ENCODE data around the gene PPP2R5D. TPM values are rescaled to one million over a fixed set of nuclear protein-coding genes. Genes with fewer than 3 reads are reported as not detected.

Gene PPP2R5D
- total and polyA plus RNA-seq, 9 of the 15 experiments (the other 6 are each of a cell fraction or from before 2014, with no cell fraction given) = 1.3 to 96.1 (median 38.4) TPM

- TF ChIP-seq MNT (conservative IDR thresholded peaks at IDR 0.05) = peak; percentile 81 to 94; a peak in 3 of 4 replicates
- TF ChIP-seq RAD51 (IDR thresholded peaks at IDR 0.05; ENCODE audit: borderline replicate concordance, low read depth) = no peak
- TF ChIP-seq ZNF695 (CRISPR knock-in tag; IDR thresholded peaks at IDR 0.05) = no peak
- TF ChIP-seq GATA2 (CRISPR knock-in tag; IDR thresholded peaks at IDR 0.05) = peak; percentile 63; the same call in 1 of the 2 replicates
- peak; percentile 32; the same call in 1 of the 2 replicates for TF ChIP-seq ZBTB7A (IDR thresholded peaks at IDR 0.05; ENCODE audit: borderline replicate concordance, control insufficient read depth, low read depth, low read length)
- no peak for TF ChIP-seq NCOA2 (IDR thresholded peaks at IDR 0.05; ENCODE audit: partially characterized antibody in 2 of 2)
- 0 out of 2 replicates have a peak, but pooled peaks have one; percentile 15 for TF ChIP-seq ELF4 (CRISPR knock-in tag; IDR thresholded peaks at IDR 0.05)
- no peak for TF ChIP-seq BMI1 (IDR thresholded peaks at IDR 0.05; ENCODE audit: low read length)
- peak; percentile 38; the same call in 1 of the 2 replicates for TF ChIP-seq CXXC5 (CRISPR knock-in tag; IDR thresholded peaks at IDR 0.05)
- TF ChIP-seq DLX4 (CRISPR knock-in tag; IDR thresholded peaks at IDR 0.05) = no peak
- TF ChIP-seq DPF2 (IDR thresholded peaks at IDR 0.05) = 0 out of 2 replicates have a peak, but pooled peaks have one; percentile 40
- TF ChIP-seq ZNF184 (CRISPR knock-in tag; IDR thresholded peaks at IDR 0.05) = no peak
- peak; percentile 32; the same call in 1 of the 2 replicates for TF ChIP-seq NR2C1 (IDR thresholded peaks at IDR 0.05)
- no peak for TF ChIP-seq NR2C1 (tag; IDR thresholded peaks at IDR 0.05)
- TF ChIP-seq YY1 (IDR thresholded peaks at IDR 0.05; ENCODE audit: borderline replicate concordance in 1 of 3, control insufficient read depth in 1 of 3, extremely low read depth in 1 of 3, insufficient read depth in 3 of 3, insufficient read length in 1 of 3, insufficient replicate concordance in 2 of 3, low read depth in 1 of 3, low read length in 2 of 3) = peak in 1 of 3 experiments; percentile 29
- no peak for TF ChIP-seq PTTG1 (tag; IDR thresholded peaks at IDR 0.05; ENCODE audit: low read depth)
- no peak for TF ChIP-seq NKRF (IDR thresholded peaks at IDR 0.05; ENCODE audit: borderline replicate concordance)
- TF ChIP-seq ZNF146 (CRISPR knock-in tag; IDR thresholded peaks at IDR 0.05; ENCODE audit: unreplicated experiment) = no peak
- no peak for TF ChIP-seq ZNF644 (tag; IDR thresholded peaks at IDR 0.05; ENCODE audit: low read depth)
- TF ChIP-seq IRF2 (CRISPR knock-in tag; IDR thresholded peaks at IDR 0.05) = no peak
- no peak for TF ChIP-seq ZNF311 (CRISPR knock-in tag; IDR thresholded peaks at IDR 0.05)
- TF ChIP-seq NCOR1 (IDR thresholded peaks at IDR 0.05) = no peak
- 0 out of 2 replicates have a peak, but pooled peaks have one; percentile 30 for TF ChIP-seq L3MBTL2 (IDR thresholded peaks at IDR 0.05)
Observed at GRCh38 chr6:42987533-42988451, 3.4 kb downstream of the PPP2R5D start (continued).

Data from K562 (cell line).